ENCODE data around the gene RPRD1B.
A peak's percentile ranks its signal among the peaks of the same experiment; 100 is the strongest.

RPRD1B gene

GRCh38 chr20:38032585-38033329 is 789 bp upstream of the RPRD1B start:
- no peak for DNase-seq (ENCODE audit: low read depth)
- H3K4me3 ChIP-seq (ENCODE audit: low read depth, low read length) = peak overlapping the region; percentile 96

GRCh38 chr20:38034108-38034649 is 633 bp downstream of the RPRD1B start:
- H3K4me3 ChIP-seq (ENCODE audit: low read depth, low read length) = peak overlapping the region; percentile 96
- DNase-seq (ENCODE audit: low read depth) = no peak

DNA sequence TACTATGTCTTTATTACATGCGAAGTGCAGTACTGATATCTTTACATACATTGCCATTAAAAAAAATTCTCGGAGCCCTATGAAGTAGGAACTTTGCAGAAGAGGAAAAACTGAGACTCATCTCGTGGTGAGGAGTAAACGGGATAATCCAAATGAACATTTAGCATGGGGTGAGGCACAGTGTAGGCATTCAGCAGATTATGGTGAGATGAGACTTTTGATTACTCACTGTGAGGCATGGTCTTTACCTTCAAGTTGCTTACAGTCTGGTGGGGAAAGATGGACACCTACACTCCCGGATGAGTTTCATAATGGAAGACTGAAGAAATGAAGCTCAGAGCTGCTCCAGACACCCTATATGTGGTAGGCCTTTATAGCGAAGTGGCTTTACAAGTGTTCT is 1.4 kb downstream of the RPRD1B start:
- DNase-seq (ENCODE audit: low read depth) = no peak
- H3K4me3 ChIP-seq (ENCODE audit: low read depth, low read length) = peak overlapping the region; percentile 96

DNA sequence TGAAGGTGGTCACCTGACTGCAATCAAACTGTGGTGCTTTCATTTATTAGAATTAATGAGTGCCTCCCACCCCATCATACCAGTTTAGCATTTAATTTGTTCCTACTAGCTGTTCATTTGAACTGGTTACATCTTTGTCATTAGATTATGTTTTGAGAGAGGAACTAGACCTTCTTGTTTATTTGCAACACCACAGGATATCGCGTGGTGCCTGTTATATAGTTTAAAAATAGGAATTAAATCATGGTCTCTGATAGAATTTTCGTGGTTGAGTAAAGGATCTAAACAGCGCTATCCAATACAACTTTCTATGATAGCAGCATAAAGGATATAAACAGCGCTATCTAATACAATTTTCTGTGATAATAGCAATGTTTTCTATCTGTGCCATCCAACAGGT is 2.8 kb downstream of the RPRD1B start:
- no peak for DNase-seq (ENCODE audit: low read depth)
- H3K4me3 ChIP-seq (ENCODE audit: low read depth, low read length) = no peak overlapping the region

DNA sequence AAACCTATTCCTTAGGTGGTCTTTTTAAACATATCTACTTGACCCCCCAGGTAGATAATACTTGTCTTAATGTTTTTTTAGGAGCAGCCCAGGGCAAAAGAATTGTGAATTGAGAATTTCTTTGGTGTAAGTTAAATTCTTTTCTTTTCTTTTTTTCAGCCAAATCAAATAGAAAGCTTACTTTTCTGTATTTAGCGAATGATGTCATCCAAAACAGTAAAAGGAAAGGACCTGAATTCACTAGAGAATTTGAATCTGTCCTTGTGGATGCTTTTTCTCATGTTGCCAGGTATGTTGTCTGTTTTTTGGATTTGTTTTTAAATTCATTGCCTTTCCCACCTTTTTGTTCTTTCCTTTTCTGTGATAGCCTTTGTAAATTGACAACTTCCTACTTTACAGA is 6.7 kb downstream of the RPRD1B start:
- H3K4me3 ChIP-seq (ENCODE audit: low read depth, low read length) = no peak overlapping the region
- DNase-seq (ENCODE audit: low read depth) = no peak

DNA sequence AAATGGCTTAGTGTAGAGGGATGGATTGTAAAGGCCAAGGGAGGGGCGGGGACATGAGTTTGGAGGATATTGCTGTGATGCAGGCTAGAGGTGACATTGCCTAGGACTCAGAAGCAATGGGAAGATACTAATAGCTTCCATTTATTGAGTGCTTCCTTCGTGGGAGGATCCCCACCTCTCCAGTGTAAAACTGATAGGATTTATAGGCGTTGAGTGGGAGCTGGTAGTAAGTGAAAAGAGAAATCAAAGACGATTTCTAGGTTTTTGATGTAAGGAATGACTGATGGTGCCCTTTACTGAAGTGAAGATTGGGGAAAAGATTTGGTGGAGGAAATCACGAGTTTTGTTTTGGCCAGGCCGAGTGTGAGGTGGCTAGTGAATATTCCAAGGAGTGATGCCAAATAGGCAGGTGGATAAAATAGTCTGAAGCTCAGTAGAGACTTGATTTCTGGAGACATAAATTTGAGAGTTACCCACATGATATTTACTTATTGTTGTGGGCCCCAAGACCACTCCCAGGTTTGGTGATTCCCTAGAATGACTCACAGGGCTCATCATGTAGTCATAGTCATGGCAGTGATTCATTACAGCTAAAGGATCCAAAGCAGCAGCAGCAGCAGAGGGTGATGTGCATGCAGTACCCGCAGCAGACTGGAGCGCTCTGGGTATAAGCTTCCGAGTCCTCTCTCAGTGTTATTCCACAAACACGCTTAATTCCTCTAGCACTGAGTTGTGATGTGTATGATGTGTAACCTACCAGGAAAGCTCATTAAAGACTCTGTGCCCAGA is 10.2 kb downstream of the RPRD1B start:
- H3K4me3 ChIP-seq (ENCODE audit: low read depth, low read length) = no peak overlapping the region
- peak; percentile 49 for DNase-seq (ENCODE audit: low read depth)

DNA sequence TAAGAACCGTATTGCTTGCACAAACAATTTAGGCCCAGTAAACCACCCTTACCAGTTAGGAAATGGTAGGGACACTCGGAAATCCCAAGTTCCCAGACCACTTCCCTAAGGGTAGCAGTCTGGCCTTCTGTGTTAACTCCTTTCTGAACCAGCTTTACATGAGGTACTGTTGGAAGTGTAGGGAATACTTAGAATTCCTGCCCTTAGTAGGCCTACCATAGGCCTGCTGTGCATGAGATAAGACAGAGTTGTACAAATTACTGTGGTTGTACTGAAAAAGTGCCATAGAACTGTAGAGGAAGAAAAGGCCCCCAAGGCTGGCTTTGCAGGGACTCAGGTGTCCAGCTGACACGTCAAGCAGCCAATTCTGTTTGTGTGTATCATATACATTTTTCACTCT is 11.1 kb downstream of the RPRD1B start:
- H3K4me3 ChIP-seq (ENCODE audit: low read depth, low read length) = no peak overlapping the region
- DNase-seq (ENCODE audit: low read depth) = no peak

DNA sequence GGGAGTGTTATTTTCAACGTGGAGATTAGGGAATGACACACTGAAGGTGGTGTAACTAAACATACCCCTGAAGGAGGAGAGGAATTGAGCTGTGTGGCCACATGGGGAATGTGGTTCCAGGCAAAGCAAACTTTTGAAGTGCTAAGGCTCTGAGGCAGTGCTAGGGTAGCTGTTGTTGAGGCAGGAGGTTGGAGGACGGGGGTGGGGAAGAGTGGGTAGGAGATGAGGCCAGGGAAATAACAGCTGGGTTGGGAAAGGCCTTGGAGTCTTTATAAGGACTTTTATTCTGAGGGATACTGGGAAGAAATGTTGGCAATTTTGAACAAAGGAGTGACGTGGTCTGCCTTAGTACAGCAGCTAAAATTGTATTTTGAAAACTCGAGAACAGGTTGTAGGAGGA is 13.0 kb downstream of the RPRD1B start:
- DNase-seq (ENCODE audit: low read depth) = peak; percentile 30
- no peak overlapping the region for H3K4me3 ChIP-seq (ENCODE audit: low read depth, low read length)

DNA sequence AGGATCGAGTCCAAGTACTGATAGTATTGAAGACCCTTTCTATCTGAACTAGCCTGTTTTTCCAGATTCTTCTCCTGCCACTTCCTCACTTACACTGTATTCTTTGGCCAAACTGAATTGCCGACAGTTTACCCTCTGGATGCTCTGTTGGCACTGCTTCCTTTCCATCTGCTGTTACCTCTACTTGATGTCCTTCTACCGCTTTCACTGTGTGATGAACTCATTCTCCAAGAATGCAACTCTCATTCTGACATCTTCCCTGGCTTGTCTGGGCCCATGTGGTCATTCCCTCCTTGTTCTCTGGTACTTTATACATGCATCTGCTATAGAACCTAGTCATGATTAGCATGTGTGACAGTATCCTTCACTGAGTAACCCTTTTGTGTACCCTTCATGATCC is 16.3 kb downstream of the RPRD1B start:
- DNase-seq (ENCODE audit: low read depth) = peak; percentile 26
- H3K4me3 ChIP-seq (ENCODE audit: low read depth, low read length) = no peak overlapping the region

DNA sequence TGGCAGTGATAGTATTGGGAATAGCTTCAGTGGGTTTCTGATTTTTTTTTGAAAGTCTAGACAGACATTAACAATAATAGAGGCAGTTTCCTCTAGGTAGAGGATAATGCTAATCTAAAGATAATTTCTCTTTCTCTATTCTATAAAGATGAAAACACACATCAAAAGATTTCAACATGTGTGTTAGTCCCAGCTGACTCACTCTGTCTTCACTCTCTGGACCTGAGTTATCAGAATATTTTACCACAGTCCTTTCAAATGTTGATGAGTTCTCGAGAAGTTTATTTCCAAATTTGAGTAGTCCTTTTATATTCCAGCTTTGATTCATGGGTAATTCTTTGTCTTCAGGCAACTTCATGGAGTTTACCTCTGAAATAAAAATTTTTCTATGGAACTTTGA is 17.1 kb downstream of the RPRD1B start:
- no peak overlapping the region for H3K4me3 ChIP-seq (ENCODE audit: low read depth, low read length)
- no peak for DNase-seq (ENCODE audit: low read depth)

- DNase-seq (ENCODE audit: low read depth) = no peak
These were observed 19.3 kb downstream of the RPRD1B start for GRCh38 chr20:38052870-38053269.

DNA sequence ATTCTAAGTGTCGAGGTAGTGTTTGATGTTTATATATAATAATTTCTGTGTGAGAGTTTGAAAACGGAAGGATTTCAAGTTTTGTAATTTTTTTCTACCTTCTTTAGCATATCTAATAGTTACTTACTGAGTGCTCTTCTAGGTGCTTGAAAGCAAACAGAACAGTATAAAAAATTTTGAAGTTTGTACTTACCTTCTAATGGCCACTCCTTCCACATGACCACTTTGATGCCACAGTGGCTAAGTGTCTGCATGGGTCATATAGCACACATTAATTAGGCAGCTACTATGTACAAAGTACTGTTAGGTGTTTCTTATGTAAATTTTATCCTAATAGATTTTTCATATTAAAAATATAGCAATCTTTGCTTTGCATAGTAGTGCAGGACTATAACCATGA is 21.1 kb downstream of the RPRD1B start:
- H3K4me3 ChIP-seq (ENCODE audit: low read depth, low read length) = no peak overlapping the region
- no peak for DNase-seq (ENCODE audit: low read depth)

More at GRCh38 chr20:38052870-38053269, 19.3 kb downstream of the RPRD1B start:
- H3K4me3 ChIP-seq (ENCODE audit: low read depth, low read length) = no peak overlapping the region

GRCh38 chr20:38055294-38055693 is 21.7 kb downstream of the RPRD1B start:
- no peak overlapping the region for H3K4me3 ChIP-seq (ENCODE audit: low read depth, low read length)
- no peak for DNase-seq (ENCODE audit: low read depth)

- DNase-seq (ENCODE audit: low read depth) = no peak
- H3K4me3 ChIP-seq (ENCODE audit: low read depth, low read length) = no peak overlapping the region
These were observed 22.3 kb downstream of the RPRD1B start for GRCh38 chr20:38055848-38056247.

DNA sequence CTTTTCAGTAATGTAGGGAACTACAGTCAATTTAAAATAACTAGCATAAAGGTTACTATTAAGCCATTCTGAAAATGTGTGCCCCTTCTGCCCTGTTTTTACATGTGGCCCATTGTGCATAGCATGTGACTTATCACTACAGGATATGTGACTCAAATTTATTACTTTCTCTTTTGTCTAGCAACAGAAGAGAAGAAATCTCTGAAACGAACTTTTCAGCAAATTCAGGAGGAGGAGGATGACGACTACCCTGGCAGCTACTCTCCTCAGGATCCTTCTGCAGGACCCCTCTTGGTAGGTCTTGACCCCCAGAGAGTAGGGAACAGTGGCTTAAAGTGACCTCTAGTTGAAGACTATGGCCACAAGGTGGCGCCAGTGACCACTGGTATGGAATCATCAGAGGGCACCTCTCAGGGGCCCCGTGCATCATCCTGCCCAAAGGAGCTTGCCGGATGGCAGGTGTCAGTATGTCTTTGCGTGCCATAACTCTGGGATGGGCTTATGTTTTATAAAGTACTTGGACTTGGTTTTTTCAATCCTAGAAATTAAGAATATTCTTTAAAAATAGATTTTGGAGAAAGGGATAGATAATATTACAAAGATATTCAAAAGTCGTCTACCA is 23.9 kb downstream of the RPRD1B start:
- H3K4me3 ChIP-seq (ENCODE audit: low read depth, low read length) = no peak overlapping the region
- DNase-seq (ENCODE audit: low read depth) = no peak

DNA sequence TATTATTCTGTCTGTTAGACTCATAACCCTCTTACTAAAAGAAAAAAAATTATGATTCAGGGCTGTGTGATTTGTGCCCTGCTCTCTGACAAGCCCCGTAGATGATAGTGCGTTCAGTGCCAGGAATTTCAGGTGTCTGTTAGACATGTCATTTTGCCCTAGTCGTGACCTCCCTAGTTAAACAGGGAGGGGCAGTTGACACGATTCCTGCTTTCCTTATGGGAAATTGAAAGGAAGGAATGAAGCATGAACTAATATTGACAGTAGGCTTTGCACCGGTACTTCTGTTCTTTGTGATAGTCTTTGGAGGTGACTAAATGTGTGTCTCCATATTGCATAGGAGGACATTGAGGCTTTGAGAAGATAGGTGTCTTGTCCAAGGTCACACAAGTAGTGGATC is 26.3 kb downstream of the RPRD1B start:
- H3K4me3 ChIP-seq (ENCODE audit: low read depth, low read length) = no peak overlapping the region
- no peak for DNase-seq (ENCODE audit: low read depth)

GRCh38 chr20:38060536-38060935 is 27.0 kb downstream of the RPRD1B start:
- H3K4me3 ChIP-seq (ENCODE audit: low read depth, low read length) = no peak overlapping the region
- no peak for DNase-seq (ENCODE audit: low read depth)

DNA sequence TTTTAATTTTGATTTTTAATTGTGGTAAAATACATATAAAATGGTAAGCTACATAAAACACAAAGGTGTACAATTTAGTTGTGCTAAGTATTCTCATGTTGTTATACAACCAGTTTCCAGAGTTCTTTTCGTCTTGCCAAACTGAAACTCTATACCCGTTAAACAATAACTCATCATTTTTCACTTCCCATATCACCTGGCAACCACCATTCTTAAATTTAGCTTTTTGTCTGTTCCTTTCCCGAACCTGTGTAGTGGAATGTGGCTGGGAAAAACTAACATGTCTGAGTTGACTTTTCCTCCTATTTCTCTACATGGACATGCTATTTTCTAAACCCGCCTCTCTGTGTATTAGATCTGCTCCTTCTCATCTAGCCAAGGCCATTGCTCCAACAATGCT is 27.6 kb downstream of the RPRD1B start:
- no peak for DNase-seq (ENCODE audit: low read depth)
- H3K4me3 ChIP-seq (ENCODE audit: low read depth, low read length) = no peak overlapping the region

DNA sequence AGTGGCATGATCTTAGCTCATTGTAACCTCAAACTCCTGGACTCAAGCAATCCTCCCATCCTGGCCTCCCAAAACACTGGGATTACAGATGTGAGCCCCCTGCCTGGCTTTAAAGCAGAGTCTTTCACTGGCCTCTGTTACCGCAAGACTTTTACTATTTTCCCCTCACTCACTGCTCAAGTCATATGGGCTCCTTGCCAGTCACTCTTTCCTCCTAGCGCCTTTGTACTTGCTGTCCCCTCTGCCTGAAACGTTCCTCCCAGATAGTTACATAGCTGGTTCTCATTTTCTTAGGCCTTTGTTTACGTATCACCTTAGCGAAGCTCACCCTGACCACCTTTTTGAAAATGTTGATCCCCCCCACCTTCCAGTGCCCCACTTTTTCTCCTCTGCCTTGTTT is 29.3 kb downstream of the RPRD1B start:
- no peak for DNase-seq (ENCODE audit: low read depth)
- H3K4me3 ChIP-seq (ENCODE audit: low read depth, low read length) = no peak overlapping the region

GRCh38 chr20:38063911-38064530 is 30.5 kb downstream of the RPRD1B start:
- H3K4me3 ChIP-seq (ENCODE audit: low read depth, low read length) = no peak overlapping the region
- DNase-seq (ENCODE audit: low read depth) = no peak

Data from skeletal muscle cell (primary cell).